Measurements from ENCODE around the gene ABCF1. TPM values are rescaled to one million over a fixed set of nuclear protein-coding genes. Genes with fewer than 3 reads are reported as not detected.

ABCF1 gene
- total RNA-seq, 1 donor from 2014 or later, result 29.5 TPM

DNA sequence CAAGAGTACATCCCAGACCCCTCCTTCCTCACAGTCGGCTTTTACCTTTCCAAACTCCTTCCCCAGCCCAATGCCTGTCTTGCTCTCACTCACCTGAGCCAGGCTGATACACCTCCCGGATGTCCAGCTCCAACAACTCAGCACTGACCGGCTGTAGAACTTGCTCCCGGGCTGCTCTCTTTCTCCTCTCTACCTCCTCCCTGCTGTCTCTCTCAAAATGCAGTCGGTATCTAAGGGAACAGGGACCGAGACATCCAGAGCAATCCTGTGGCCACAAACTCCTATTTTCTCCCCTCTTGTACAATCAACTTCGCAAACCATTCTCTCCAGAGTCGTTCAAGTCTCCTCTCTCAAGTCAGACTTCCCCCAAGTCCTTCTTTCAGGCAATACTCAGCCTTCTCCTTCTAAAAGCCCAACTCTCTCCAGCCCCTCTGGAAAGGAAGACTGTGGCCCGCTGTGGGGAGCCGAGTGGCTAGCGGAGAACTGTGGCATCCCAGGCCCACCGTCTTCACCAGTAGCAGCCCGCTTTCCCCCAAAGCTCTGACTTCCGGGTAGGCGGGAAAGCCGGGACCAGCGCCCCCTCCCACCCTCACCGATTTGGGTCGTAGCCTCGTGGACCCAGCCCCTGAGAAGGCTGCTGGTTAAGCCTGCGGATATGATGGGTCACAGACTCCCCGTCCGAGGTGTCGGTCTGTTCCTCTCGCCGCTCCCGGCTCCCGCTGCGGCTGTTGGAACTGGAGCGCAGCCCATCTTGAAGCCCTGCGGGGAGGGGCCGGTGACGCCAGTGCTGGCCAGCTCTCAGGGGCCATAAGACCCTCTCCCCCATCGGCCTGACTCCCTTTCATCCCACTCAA lies 16.1 kb upstream of the ABCF1 start:
- intact Hi-C loops (cut with DNase I), result no loop called here

DNA sequence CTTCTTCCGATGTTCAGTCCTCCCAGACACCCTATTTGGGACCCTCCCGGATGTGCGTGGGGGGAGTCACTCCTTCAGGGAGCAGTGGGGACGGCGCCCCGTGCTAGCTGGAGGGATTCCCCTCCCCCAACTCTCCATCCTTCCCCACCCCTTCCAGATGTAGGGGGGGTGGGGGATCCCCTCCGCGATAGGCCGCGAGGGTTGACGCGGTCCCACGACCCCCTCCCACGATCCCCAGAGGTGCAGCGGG lies 15.5 kb upstream of the ABCF1 start:
- peak overlapping the region; percentile 97 for H3K27ac ChIP-seq
- DNase-seq (ENCODE audit: extremely low spot score in 2 of 2), result no peak
- no peaks in the 10 kb centered on the region for H3K27me3 ChIP-seq
- H3K4me1 ChIP-seq, result peaks cover 33% of the 10 kb centered on the region
- peak overlapping the region; percentile 73 to 76 for H3K4me3 ChIP-seq
- no peaks in the 10 kb centered on the region for H3K9me3 ChIP-seq
- peaks cover 0 to 29% of the 10 kb centered on the region in 2 donors for H3K36me3 ChIP-seq
- no peak for TF ChIP-seq POLR2AphosphoS5 (IDR thresholded peaks at IDR 0.05; ENCODE audit: insufficient read depth in 1 of 2, low read depth in 1 of 2)
- TF ChIP-seq CTCF (IDR thresholded peaks at IDR 0.05), result no peak
- TF ChIP-seq POLR2A (IDR thresholded peaks at IDR 0.05), result no peak
- intact Hi-C loops (cut with DNase I), result no loop called here

More for the DNA sequence above, 16.1 kb upstream of the ABCF1 start:
- TF ChIP-seq POLR2A (IDR thresholded peaks at IDR 0.05) (no peak), POLR2AphosphoS5 (IDR thresholded peaks at IDR 0.05; ENCODE audit: insufficient read depth in 1 of 2, low read depth in 1 of 2) (no peak), CTCF (IDR thresholded peaks at IDR 0.05) (no peak)
- Histone ChIP-seq H3K27ac (peak overlapping the region; percentile 97), H3K27me3 (no peaks in the 10 kb centered on the region), H3K36me3 (peaks cover 0 to 34% of the 10 kb centered on the region in 2 donors), H3K4me3 (peak overlapping the region; percentile 73 to 76), H3K4me1 (peaks cover 33% of the 10 kb centered on the region), H3K9me3 (no peaks in the 10 kb centered on the region)
- DNase-seq (ENCODE audit: extremely low spot score in 2 of 2), result peak in 1 of 2 donors; percentile 92

DNA sequence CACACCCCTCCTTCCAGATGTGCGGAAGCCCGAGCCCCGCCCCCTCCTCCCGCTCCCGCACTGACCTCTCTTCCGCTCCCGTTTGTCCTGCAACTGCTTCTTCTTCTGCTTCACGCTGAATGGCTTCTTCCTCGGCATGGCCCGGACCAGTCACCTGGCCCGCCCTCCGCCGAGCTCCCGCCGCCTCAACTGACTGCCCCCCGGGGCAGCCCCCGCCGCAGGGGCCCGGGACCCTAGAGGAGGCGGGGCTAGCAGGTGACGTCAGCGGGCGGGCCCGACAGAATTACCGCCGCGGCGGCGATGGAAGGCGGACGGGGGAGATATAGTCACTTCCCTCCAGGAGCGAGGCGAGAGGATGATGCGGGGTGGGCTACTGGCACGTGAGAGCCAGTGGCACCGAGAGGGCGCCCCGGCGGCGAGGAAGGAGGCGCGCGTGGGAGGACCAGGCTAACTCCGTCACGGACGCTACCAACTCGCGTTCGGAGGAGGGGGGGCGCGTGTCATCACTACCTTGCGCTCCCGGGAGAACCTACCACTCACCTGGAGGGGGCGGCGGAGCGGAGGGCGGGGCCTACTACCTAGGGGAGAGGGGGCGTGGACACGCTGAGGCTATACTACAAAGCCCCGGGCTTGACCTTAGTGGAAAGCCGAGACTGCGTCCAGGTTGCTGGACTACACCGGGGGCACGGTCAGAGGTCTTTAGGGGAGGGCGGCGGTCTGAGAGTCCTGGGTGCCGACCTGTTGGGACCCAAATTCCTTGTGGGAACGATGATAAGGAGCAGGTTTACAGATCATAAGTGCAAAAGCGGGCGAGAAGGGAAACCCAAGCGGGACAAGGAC lies 15.0 kb upstream of the ABCF1 start, which contains the start of gene GNL1:
Gene GNL1 (minus strand): TSS at position 424 of the 840 bp plus-strand sequence. CDS start 286 bp downstream, at position 138.
- DNase-seq (ENCODE audit: extremely low spot score in 2 of 2), result peak in 1 of 2 donors; percentile 95
- H3K36me3 ChIP-seq, result peaks cover 0 to 25% of the 10 kb centered on the region in 2 donors
- no peaks in the 10 kb centered on the region for H3K27me3 ChIP-seq
- no peaks in the 10 kb centered on the region for H3K9me3 ChIP-seq
- peak within 1 kb of the TSS; percentile 97 for H3K27ac ChIP-seq
- peaks cover 33% of the 10 kb centered on the region for H3K4me1 ChIP-seq
- peak within 1 kb of the TSS; percentile 73 to 76 for H3K4me3 ChIP-seq
- TF ChIP-seq POLR2A (IDR thresholded peaks at IDR 0.05) (peak in 1 of 2 donors; percentile 62), POLR2AphosphoS5 (IDR thresholded peaks at IDR 0.05; ENCODE audit: insufficient read depth in 1 of 2, low read depth in 1 of 2) (peak in 1 of 2 donors; percentile 96), CTCF (IDR thresholded peaks at IDR 0.05) (peak in 1 of 3 experiments; percentile 10)
- intact Hi-C loops (cut with DNase I), result no loop called here

- Histone ChIP-seq H3K27me3 (no peaks in the 10 kb centered on the region), H3K27ac (peak within 1 kb of the TSS; percentile 97), H3K9me3 (no peaks in the 10 kb centered on the region), H3K4me1 (peaks cover 33% of the 10 kb centered on the region), H3K36me3 (peaks cover 0 to 26% of the 10 kb centered on the region in 2 donors), H3K4me3 (peak within 1 kb of the TSS; percentile 73 to 76)
- peak in 1 of 2 donors; percentile 90 for DNase-seq (ENCODE audit: extremely low spot score in 2 of 2)
- TF ChIP-seq CTCF (IDR thresholded peaks at IDR 0.05) (no peak), POLR2AphosphoS5 (IDR thresholded peaks at IDR 0.05; ENCODE audit: insufficient read depth in 1 of 2, low read depth in 1 of 2) (peak in 1 of 2 donors; percentile 82)
- intact Hi-C loops (cut with DNase I), result no loop called here
Measured at GRCh38 chr6:30556906-30557682, 14.1 kb upstream of the ABCF1 start, which contains the start of gene PRR3. Gene PRR3, plus strand, starts transcription at chr6:30557295. Its CDS starts 50 bp downstream, at chr6:30557345.

Measured in vagina (tissue), 2 donors.